Measurements from ENCODE around the gene FOXJ1. TPM values are rescaled to one million over a fixed set of nuclear protein-coding genes. Genes with fewer than 3 reads are reported as not detected.

The FOXJ1 gene
- total RNA-seq, 2 donors from 2014 or later = 17.8 to 23.6 TPM

DNA sequence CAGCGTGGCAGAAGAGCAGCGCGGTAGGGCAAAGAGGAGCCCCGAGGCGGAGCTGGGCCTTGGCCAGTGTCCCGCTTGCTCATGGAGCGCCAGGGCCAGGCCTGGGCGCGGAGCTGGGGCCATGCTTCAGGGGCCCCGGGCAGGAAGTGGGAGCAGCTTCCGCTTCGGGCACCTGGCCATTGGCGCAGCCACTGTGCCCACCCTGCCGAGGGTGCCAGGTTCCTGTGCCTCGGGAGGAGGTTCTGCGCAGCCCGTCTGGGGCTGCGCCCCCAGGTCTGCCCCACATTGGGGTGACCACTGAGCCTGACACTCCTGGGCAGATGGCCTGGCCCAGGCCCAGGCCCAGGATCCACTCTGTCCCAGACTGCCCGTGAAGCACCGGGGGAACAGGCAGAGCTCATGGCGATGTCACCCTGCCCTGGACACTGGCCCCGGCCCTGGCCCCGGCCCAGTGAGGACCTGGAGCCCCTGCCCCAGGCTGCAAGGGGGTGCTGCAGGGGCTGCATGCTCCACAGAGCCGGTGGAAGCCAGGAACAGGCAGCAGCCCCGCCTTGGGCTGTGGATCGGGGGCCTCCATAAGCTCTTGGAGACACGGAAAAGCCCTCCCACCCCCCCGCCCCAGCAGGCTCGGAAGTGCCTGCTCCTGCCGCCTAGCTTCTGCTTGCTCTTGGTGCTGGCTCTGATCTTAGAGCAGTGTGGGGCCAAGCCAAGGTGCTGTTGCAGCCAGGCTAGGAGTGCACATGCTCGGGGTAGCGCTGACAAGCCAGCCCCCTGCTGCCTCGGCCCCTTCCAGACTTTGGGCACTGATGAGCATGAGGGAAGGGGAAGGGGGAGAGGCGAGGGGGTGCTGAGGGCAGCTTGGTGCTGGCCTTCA, 35.9 kb upstream of the FOXJ1 start:
- H3K27ac Mint-ChIP-seq = no peak overlapping the region
- no peak overlapping the region for H3K4me3 Mint-ChIP-seq
- DNase-seq = peak; percentile 67
- no peaks in the 10 kb centered on the region for H3K9me3 Mint-ChIP-seq
- H3K4me3 ChIP-seq (ENCODE audit: low read length) = no peak overlapping the region
- H3K27me3 ChIP-seq (ENCODE audit: control insufficient read depth, insufficient read depth, low read length, poor library complexity, severe bottlenecking) = no peaks in the 10 kb centered on the region
- no peaks in the 10 kb centered on the region for H3K36me3 ChIP-seq (ENCODE audit: control insufficient read depth, insufficient read depth, low read length)
- H3K9ac ChIP-seq (ENCODE audit: extremely low read depth, low read length, poor library complexity, severe bottlenecking) = no peak overlapping the region
- H3K9me3 ChIP-seq (ENCODE audit: control insufficient read depth, low read length) = no peaks in the 10 kb centered on the region
- TF ChIP-seq, protein P1, sequence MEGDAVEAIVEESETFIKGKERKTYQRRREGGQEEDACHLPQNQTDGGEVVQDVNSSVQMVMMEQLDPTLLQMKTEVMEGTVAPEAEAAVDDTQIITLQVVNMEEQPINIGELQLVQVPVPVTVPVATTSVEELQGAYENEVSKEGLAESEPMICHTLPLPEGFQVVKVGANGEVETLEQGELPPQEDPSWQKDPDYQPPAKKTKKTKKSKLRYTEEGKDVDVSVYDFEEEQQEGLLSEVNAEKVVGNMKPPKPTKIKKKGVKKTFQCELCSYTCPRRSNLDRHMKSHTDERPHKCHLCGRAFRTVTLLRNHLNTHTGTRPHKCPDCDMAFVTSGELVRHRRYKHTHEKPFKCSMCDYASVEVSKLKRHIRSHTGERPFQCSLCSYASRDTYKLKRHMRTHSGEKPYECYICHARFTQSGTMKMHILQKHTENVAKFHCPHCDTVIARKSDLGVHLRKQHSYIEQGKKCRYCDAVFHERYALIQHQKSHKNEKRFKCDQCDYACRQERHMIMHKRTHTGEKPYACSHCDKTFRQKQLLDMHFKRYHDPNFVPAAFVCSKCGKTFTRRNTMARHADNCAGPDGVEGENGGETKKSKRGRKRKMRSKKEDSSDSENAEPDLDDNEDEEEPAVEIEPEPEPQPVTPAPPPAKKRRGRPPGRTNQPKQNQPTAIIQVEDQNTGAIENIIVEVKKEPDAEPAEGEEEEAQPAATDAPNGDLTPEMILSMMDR (conservative IDR thresholded peaks at IDR 0.05) = peak; percentile 31
- no peaks in the 10 kb centered on the region for H3K36me3 Mint-ChIP-seq (ENCODE audit: low read depth)
- H3K27me3 Mint-ChIP-seq (ENCODE audit: insufficient read depth) = no peaks in the 10 kb centered on the region
- H3K4me1 Mint-ChIP-seq = peaks cover under 1% of the 10 kb centered on the region
- H3K27ac ChIP-seq (ENCODE audit: low read depth, low read length) = no peak overlapping the region
- WGBS, 2 experiments (ENCODE audit: insufficient coverage in 1 of 2, insufficient read length in 1 of 2) = 94 to 99% methylated on average over 16 to 34 of the region's 34 CpGs
- no peaks in the 10 kb centered on the region for H3K4me1 ChIP-seq (ENCODE audit: control insufficient read depth, insufficient read depth, low read length)

DNA sequence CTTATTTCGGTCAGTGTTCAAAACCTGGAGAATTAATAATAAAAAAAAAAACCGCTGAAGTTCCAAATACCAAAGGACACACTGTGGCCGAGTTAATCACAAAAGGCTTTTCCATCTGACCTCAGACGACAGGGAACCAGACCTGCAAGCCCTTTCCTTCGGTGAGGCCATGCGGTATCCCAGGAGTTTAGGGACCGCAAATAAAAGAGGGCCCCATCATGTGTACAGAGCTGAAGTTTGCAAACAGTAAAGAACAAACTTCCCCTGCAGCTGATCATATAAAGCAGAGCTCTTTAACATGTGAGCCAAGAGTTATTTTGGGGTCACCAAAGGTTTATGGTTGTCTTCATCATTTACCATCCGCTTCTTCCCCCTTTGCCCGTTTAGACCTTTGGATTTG, 33.0 kb upstream of the FOXJ1 start:
- 92 to 96% methylated on average over 5 to 9 of the region's 9 CpGs for WGBS, 2 experiments (ENCODE audit: insufficient coverage in 1 of 2, insufficient read length in 1 of 2)
- H3K27ac Mint-ChIP-seq = no peak overlapping the region

DNA sequence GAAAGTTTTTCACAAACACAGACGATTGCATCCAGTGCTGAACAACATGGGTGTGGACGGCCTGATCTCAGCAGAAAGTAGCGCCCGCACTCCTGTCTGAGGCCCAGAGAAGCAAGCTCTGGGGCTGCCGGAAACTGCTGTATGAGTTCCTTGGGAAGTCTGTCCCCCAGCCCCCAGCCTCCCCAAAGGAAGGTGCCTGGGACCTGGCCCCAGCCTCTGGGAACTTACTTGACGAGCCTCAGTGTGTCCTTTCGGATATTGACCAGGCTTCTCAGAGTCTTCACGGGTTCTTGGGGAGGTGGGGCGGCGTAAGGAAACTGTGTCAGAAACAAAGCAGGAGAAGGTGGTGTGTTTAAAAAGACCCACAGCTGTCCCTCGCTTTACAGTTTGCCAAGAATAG, 32.4 kb upstream of the FOXJ1 start:
- Mint-ChIP-seq H3K4me3 (no peak overlapping the region), H3K9me3 (no peaks in the 10 kb centered on the region), H3K36me3 (ENCODE audit: low read depth) (no peaks in the 10 kb centered on the region), H3K4me1 (no peaks in the 10 kb centered on the region), H3K27ac (no peak overlapping the region), H3K27me3 (ENCODE audit: insufficient read depth) (no peaks in the 10 kb centered on the region)
- H3K27me3 ChIP-seq (ENCODE audit: control insufficient read depth, insufficient read depth, low read length, poor library complexity, severe bottlenecking) = no peaks in the 10 kb centered on the region
- no peaks in the 10 kb centered on the region for H3K9me3 ChIP-seq (ENCODE audit: control insufficient read depth, low read length)
- H3K4me1 ChIP-seq (ENCODE audit: control insufficient read depth, insufficient read depth, low read length) = no peaks in the 10 kb centered on the region
- H3K36me3 ChIP-seq (ENCODE audit: control insufficient read depth, insufficient read depth, low read length) = no peaks in the 10 kb centered on the region
- WGBS, 2 experiments (ENCODE audit: insufficient coverage in 1 of 2, insufficient read length in 1 of 2) = 91 to 95% methylated on average over 11 of the region's 11 CpGs
- TF ChIP-seq, protein P1 (conservative IDR thresholded peaks at IDR 0.05) = no peak
- no peak overlapping the region for H3K9ac ChIP-seq (ENCODE audit: extremely low read depth, low read length, poor library complexity, severe bottlenecking)
- H3K4me3 ChIP-seq (ENCODE audit: low read length) = no peak overlapping the region
- H3K27ac ChIP-seq (ENCODE audit: low read depth, low read length) = no peak overlapping the region
- DNase-seq = no peak

More for the DNA sequence above, 33.0 kb upstream of the FOXJ1 start:
- Histone ChIP-seq H3K9ac (ENCODE audit: extremely low read depth, low read length, poor library complexity, severe bottlenecking) (no peak overlapping the region), H3K36me3 (ENCODE audit: control insufficient read depth, insufficient read depth, low read length) (no peaks in the 10 kb centered on the region), H3K4me1 (ENCODE audit: control insufficient read depth, insufficient read depth, low read length) (no peaks in the 10 kb centered on the region), H3K27me3 (ENCODE audit: control insufficient read depth, insufficient read depth, low read length, poor library complexity, severe bottlenecking) (no peaks in the 10 kb centered on the region), H3K9me3 (ENCODE audit: control insufficient read depth, low read length) (no peaks in the 10 kb centered on the region), H3K4me3 (ENCODE audit: low read length) (no peak overlapping the region), H3K27ac (ENCODE audit: low read depth, low read length) (no peak overlapping the region)
- TF ChIP-seq, protein P1 (conservative IDR thresholded peaks at IDR 0.05) = no peak
- Mint-ChIP-seq H3K36me3 (ENCODE audit: low read depth) (no peaks in the 10 kb centered on the region), H3K4me1 (no peaks in the 10 kb centered on the region), H3K4me3 (no peak overlapping the region), H3K27me3 (ENCODE audit: insufficient read depth) (no peaks in the 10 kb centered on the region), H3K9me3 (no peaks in the 10 kb centered on the region)
- no peak for DNase-seq
